ENCODE measurements around the gene MTMR11. TPM values are rescaled to one million over a fixed set of nuclear protein-coding genes. Genes with fewer than 3 reads are reported as not detected.
"Not testable (repeated sequence)": the region's sequence is repeated elsewhere in the genome, so short reads cannot be mapped to it uniquely, and the experiment has no call there.

The MTMR11 gene
- total RNA-seq, 1 donor from 2014 or later = 2.0 TPM

- DNase-seq (no peak), ATAC-seq (ENCODE audit: poor library complexity) (no peak)
- intact Hi-C loops (cut with DNase I) = no loop called here
Measured at GRCh38 chr1:149915429-149916192, 21.1 kb downstream of the MTMR11 start.

DNA sequence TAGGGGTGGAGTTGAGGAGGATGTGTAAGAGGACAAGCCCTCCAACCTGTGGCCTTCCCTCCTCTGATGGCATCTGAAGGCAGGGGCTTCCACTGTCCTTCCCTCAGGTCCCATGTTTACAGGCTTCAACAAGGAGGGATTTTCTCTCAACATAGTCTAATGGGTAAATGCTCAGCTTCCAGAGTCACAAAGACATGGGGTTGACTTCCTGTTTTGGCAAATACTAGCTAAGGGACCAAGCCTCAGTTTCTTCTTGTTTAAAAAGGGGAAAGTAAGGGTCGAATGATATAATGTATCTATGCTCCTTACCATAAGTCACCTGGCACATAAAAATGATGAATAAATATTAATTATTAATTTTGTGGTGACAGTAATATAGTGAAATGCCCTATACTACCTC is 22.1 kb downstream of the MTMR11 start:
- ATAC-seq (ENCODE audit: poor library complexity) = no peak
- intact Hi-C loops (cut with DNase I) = no loop called here
- DNase-seq = no peak

GRCh38 chr1:149906570-149907075 is 30.1 kb downstream of the MTMR11 start:
- intact Hi-C loops (cut with DNase I) = no loop called here

DNA sequence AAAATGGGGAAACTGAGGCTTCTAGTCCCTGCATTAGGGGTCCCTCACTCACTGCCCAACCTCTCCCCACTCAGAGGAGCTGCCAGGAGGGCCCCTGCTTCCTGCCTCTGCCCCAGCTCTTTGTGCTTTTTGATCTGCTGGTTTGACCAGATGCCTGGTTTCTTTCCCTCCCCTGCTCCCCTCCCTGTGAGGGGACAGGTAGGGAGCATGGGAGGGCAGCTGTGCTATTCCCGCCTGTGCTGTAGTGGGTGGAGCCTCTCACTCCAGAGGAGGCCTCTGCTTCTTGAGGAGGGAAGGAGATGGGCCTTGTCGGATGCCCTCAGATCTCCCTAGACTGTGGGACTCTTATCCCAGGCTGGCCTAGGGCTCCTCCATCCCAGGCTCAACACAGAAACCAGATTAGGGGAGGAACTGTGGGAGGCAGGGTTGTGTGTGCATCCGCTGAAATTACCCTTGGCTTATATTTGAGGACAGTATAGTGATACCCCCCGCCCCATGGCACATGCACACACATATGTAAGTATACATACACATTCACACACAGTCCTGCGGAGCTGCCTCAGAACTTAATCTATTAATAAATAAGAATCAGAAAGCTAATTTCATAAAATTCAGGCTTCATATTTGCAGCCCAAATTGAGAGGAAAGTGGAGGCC is 32.7 kb downstream of the MTMR11 start:
- ATAC-seq (ENCODE audit: poor library complexity) (no peak), DNase-seq (no peak)
- intact Hi-C loops (cut with DNase I) = no loop called here

More at GRCh38 chr1:149906570-149907075, 30.1 kb downstream of the MTMR11 start:
- DNase-seq = no peak
- no peak for ATAC-seq (ENCODE audit: poor library complexity)

- peak; percentile 100 for ATAC-seq (ENCODE audit: poor library complexity)
- intact Hi-C loops (cut with DNase I) = loop anchor here (10.0 kb wide), 1 partner anchor 275 kb away; no protein-coding TSS in a partner anchor
- DNase-seq = peak; percentile 95
Measured at GRCh38 chr1:149899460-149900284, 37.0 kb downstream of the MTMR11 start, which contains the start of gene BOLA1. TSS of gene BOLA1 (plus strand) at chr1:149899568. CDS start at chr1:149900060, 492 bp downstream.

GRCh38 chr1:149896575-149896974 is 40.1 kb downstream of the MTMR11 start:
- ATAC-seq (ENCODE audit: poor library complexity) = no peak
- DNase-seq = no peak
- intact Hi-C loops (cut with DNase I) = loop anchor here (10.0 kb wide), 1 partner anchor 278 kb away; no protein-coding TSS in a partner anchor

GRCh38 chr1:149888999-149889289 is 47.7 kb downstream of the MTMR11 start:
- DNase-seq (no peak), ATAC-seq (ENCODE audit: poor library complexity) (no peak)
- intact Hi-C loops (cut with DNase I) = no loop called here

GRCh38 chr1:149888247-149888998 is 48.3 kb downstream of the MTMR11 start:
- intact Hi-C loops (cut with DNase I) = no loop called here

DNA sequence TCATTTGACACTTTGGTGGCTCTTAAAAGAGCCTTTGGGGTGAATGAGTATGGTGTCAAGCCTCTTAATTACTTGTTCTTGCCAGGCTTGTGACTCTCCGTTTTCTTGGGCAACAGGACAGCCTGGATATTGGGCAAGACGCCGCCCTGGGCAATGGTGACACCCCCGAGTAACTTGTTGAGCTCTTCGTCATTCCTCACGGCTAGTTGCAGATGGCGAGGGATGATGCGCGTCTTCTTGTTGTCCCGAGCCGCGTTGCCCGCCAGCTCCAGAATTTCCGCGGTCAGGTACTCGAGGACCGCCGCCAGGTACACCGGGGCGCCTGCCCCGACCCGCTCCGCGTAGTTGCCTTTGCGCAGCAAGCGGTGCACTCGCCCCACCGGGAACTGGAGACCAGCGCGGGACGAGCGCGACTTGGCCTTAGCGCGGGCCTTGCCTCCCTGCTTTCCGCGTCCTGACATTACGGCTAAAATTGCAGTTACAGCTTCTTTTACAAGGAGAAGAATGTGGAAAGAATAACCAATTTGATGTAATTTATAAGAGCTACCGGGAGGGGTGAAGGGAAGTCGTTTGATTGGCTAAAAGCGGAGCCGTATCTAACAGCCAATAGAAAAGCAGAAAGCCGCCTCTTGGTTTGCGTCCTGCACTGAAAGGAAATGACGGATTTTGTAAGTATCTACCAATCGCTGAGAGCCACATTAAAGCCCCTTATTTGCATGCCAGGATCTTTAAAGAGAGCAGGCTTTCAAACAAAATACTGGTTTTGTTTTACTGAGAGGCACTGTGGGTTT is 49.0 kb downstream of the MTMR11 start:
- ATAC-seq (ENCODE audit: poor library complexity) (peak; percentile 73), DNase-seq (peak; percentile 71)
- intact Hi-C loops (cut with DNase I) = no loop called here

More at GRCh38 chr1:149888247-149888998, 48.3 kb downstream of the MTMR11 start:
- DNase-seq = peak; percentile 80
- ATAC-seq (ENCODE audit: poor library complexity) = peak; percentile 42

DNA sequence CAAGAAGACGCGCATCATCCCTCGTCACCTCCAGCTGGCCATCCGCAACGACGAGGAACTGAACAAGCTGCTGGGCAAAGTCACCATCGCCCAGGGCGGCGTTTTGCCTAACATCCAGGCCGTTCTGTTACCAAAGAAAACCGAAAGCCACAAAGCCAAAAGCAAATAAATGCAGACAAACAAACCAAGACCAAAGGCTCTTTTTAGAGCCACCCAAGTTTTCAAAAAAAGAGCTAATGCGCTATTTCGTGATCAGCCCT is 49.6 kb downstream of the MTMR11 start:
- DNase-seq; intact Hi-C loops (cut with DNase I); ATAC-seq (ENCODE audit: poor library complexity): not testable (repeated sequence)

- peak; percentile 84 for DNase-seq
- intact Hi-C loops (cut with DNase I) = no loop called here
- ATAC-seq (ENCODE audit: poor library complexity) = peak; percentile 88
Measured at GRCh38 chr1:149886396-149887195, 50.1 kb downstream of the MTMR11 start.

- DNase-seq = peak; percentile 46
- intact Hi-C loops (cut with DNase I) = not testable (repeated sequence)
- peak; percentile 2 for ATAC-seq (ENCODE audit: poor library complexity)
Measured at GRCh38 chr1:149886121-149886395, 50.6 kb downstream of the MTMR11 start.

DNA sequence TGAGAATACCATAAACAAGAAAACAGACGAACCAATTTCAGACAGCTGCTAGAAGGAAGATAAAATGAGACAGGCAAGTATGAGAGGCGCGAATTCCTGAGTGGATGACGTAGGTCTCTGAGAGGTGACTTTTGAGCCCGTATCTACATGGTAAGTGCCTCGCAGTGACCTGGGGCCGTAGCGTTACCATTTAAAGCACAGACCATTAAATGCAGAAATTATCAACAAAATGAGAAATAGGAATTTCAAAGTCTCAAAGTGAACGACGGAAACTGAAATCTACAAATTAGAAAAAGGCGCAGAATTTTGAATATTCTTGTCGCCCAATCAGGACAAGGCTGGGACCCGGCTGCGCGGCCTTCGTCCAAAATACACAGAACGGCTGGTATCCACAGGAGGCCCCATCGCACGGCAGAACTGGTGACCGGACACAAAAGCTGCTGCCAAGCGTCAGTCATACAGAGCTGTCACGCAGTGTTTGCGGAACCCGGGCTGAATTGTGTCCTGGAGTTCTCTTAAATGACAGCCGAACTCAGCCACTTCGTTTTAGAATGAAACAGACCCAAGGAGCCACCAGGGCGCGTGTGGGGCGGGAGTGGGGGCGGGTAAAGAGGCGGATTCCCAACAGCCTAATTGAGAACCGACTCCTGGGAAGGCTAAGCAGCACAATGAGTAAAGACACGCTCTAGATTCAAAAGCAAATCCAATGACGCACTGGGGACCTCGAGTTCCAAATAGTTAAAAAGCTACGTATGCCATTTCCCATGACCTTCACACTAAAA is 51.1 kb downstream of the MTMR11 start:
- DNase-seq = peak; percentile 91
- intact Hi-C loops (cut with DNase I) = no loop called here
- peak; percentile 68 for ATAC-seq (ENCODE audit: poor library complexity)

GRCh38 chr1:149884433-149885338 is 52.0 kb downstream of the MTMR11 start:
- intact Hi-C loops (cut with DNase I) = no loop called here
- ATAC-seq (ENCODE audit: poor library complexity) = no peak
- DNase-seq = no peak

- intact Hi-C loops (cut with DNase I) = no loop called here
- DNase-seq (no peak), ATAC-seq (ENCODE audit: poor library complexity) (no peak)
Measured at GRCh38 chr1:149883598-149884247, 53.0 kb downstream of the MTMR11 start.

Measured in Right ventricle myocardium superior (tissue), 1 donor.